GM21423 (cell line): ENCODE results near the gene MRPS18A.
"Not testable (repeated sequence)": the region's sequence is repeated elsewhere in the genome, so short reads cannot be mapped to it uniquely, and the experiment has no call there.

Source experiments
- ATAC-seq: cut with Tn5 transposase; IDR thresholded peaks from one replicate; pipeline ENCODE4 v1.9.1; 2021; ENCODE audit warnings: mild to moderate bottlenecking, moderate library complexity; ENCODE audit not compliant: unreplicated experiment

MRPS18A gene

DNA sequence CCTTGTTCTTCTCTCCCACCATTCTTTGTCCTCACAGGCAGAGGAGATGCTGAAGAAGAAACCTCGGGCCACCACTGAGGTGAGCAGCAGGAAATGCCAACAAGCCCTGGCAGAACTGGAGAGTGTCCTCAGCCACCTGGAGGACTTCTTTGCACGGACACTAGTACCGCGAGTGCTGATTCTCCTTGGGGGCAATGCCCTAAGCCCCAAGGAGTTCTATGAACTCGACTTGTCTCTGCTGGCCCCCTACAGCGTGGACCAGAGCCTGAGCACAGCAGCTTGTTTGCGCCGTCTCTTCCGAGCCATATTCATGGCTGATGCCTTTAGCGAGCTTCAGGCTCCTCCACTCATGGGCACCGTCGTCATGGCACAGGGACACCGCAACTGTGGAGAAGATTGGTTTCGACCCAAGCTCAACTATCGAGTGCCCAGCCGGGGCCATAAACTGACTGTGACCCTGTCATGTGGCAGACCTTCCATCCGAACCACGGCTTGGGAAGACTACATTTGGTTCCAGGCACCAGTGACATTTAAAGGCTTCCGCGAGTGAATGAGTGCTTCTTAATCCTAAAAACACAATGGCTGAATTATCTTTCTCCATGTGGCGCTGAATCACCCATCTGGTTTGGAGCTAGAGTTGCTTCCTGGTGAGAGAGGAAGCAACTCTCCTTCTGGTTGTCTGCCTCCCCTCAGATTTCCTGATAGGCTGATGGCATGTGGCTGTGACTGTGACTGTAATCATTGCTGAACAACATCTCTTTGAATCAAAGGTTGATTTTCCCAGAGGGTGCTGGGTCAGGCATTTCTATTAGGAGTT lies 47.4 kb downstream of the MRPS18A start:
- no peak for ATAC-seq

GRCh38 chr6:43636308-43636659 lies 51.3 kb downstream of the MRPS18A start:
- peak; percentile 14 for ATAC-seq

DNA sequence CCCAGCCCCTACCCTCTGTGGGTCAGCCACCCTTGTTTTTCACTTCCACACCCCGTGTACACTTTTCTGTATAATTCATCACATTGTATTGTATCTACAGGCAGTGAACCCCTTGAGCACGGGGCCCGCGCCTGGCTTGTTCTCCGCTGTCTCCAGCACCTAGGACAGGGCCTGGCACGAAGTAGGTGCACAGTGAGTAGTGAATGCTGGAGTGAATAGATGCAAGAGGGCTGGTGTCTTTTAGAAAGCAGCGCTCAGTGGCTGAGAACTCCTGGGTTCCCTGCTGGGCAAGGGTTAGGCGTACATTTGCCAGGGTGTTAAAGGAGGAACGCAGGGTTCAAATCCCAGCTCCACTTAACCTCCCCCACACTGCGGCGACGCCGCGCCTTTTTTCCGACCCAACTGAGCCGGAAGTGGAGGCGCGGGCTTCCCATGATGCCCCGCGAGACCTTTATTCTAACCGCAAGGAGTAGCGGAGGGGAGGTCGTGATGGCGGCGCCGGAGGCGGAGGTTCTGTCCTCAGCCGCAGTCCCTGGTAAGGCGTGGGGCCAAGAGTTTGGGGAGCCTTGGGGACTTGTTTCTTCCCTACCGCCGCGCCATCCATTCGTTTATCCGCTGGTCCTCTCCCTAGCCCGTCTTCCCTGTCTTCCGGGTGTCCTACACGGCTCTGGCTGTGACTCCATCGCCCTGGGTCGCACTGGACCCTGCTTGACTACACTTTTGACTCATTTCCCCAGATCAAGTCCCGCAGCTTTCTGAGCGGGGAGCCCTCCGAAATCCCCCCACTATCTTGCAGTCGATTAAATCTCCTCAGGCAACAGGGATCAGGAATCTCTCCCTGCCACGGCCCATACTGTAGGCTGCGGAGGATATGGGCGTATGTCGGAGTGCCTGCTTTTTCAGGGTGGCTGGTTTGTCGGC lies 51.9 kb downstream of the MRPS18A start, which contains the start of gene MAD2L1BP:
Gene MAD2L1BP, plus strand, starts transcription at position 454 of the 921 bp plus-strand sequence. Its CDS starts 36 bp downstream, at position 490.
- ATAC-seq, result peak; percentile 86

DNA sequence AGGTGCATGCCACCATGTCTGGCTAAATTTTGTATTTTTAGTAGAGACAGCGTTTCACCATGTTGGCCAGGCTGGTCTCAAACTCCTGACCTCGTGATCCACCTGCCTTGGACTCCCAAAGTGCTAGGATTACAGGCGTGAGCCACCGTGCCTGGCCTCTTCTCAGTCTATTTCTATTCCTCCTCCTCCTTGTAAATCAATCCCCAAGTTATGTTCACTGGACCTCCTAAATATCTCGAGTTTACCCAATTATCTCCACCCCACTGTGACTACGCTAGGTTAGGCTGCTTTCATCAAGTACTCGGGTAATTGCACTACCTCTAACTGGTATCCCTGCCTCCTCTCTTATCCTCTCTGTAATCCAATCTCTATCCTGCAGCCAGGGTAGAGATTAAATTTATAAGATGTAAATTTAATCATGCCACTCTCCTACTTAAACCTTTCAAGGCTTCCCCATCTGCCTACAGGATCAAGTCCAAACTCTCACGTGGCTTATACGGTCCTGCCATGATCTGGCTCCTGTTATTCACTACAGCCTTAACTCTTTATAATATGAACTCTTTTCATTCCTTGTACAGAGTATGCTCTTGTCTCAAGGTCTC lies 52.8 kb downstream of the MRPS18A start:
- no peak for ATAC-seq

DNA sequence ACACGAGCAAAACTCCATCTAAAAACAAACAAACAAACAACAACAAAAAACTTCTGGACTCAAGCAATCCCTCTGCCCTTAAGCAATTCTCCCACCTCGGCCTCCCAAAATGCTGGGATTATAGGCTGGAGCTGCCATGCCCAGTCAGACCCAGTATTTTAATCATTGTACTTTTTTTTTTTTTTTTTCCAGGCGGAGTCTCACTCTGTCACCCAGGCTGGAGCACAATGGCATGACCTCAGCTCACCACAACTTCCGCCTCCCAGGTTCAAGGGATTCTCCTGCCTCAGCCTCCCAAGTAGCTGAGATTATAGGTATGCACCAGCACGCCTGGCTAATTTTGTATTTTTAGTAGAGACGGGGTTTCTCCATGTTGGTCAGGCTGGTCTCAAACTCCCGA lies 54.6 kb downstream of the MRPS18A start:
- not testable (repeated sequence) for ATAC-seq

- no peak for ATAC-seq
Measured at GRCh38 chr6:43630980-43631619, 56.5 kb downstream of the MRPS18A start.

GRCh38 chr6:43629505-43630300 lies 57.9 kb downstream of the MRPS18A start:
- peak; percentile 63 for ATAC-seq

GRCh38 chr6:43629104-43629504 lies 58.5 kb downstream of the MRPS18A start, which contains the start of gene GTPBP2:
TSS of gene GTPBP2 (minus strand) at chr6:43629264. CDS start at chr6:43629162, 102 bp downstream.
- peak; percentile 77 for ATAC-seq

DNA sequence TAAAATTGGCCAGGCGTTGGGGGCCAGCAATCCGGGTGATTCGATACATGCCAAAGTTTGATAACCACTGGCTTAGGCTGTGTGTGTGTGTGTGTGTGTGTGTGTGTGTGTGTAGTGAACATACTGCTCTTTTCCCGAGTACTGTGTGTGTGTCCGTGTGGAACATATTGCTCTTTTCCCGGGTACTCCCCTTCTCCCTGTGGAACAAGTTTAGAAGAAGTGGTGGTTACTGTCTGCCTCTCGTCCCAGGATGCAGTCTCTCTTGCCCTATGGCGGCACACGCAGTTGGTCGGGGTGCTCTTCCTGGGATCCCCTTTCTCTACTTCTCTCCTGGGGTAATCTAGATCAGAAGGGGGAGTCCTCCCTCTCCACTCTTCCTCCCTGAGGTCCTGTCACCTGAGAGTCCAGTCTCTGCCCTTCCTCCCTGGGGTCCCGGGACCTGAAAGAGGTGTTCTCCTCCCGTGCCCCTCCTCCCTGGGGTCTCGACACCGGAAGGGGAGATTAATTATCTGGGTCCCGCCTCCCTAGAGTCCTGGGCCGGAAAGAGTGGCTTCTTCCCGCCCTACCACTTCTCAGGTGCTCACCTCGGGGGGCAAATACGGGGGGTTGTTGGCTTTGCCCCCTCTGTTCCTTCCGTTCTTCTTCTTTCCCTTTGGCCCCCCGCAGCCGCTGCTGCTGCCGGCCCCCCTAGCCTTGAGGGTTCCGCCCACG lies 59.0 kb downstream of the MRPS18A start:
- peak; percentile 19 for ATAC-seq

DNA sequence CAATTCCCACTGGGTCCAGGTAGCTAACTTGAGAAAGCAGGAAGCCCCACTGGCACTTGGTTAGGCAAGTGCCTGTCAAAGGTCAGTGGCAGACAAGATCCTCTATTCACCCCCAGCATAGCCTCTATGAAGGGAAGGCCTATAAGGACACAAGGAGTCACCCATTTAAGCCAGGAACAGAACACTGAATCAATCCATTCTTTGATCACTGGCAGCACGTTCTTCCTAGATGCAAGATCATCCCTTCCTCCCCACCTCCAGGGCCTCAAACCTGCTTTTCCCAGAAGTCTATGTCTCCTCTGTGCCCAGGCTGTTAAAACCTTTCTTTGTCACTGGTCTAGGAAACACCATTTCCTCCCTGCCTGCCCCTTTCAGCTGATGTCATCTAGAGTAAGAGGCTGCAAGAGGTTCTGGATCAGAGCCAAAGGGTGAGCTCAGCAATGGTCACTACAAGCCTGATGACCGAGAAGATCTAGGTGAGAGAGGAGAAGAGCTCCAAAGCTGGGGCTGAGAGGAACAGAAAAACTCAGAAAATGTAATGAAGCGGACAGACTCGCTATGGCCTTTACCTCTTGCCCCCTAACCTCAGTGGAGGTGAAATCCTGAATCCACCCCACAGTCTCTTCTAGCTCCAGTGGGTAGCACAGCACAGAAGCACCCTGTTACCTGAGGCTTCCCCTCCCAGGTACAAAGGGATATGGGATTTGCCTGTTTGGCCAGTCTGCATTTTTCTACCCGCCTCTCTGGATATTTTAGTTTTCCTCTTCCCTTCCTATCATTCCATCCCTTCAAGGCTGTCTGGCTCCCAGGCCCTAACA lies 60.4 kb downstream of the MRPS18A start:
- ATAC-seq, result no peak

DNA sequence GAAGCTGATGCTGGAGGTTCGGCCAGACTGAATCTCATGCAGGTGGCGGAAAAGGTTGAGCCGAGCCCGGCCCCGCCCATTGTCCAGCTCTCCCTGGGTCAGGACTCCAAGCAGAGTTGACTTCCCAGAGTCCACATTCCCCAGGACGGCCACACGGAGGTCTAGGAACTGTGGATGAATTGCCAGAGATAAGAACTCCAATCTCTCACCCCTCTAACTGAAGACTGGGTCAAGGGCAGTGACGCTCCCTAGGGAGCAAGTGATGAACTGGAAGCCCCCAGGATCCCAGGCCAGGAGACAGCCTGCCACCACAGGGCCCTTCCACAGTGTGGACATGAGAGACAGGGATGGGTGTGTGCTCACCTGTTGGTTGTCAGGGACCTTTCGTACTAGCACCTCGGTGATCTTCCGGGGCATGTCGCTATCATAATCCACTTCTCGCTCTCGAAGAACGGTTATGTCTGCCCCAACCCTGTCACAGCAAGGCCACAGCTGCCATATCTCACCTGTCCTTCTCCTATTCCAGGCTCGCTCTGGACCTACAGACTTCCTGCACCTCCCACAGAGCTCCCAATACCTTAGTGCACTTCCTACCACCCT lies 62.1 kb downstream of the MRPS18A start:
- no peak for ATAC-seq

- no peak for ATAC-seq
Measured at GRCh38 chr6:43624786-43625288, 62.8 kb downstream of the MRPS18A start.

- no peak for ATAC-seq
Measured at GRCh38 chr6:43623880-43624785, 63.5 kb downstream of the MRPS18A start.

- no peak for ATAC-seq
Measured at GRCh38 chr6:43622541-43622940, 65.0 kb downstream of the MRPS18A start.

DNA sequence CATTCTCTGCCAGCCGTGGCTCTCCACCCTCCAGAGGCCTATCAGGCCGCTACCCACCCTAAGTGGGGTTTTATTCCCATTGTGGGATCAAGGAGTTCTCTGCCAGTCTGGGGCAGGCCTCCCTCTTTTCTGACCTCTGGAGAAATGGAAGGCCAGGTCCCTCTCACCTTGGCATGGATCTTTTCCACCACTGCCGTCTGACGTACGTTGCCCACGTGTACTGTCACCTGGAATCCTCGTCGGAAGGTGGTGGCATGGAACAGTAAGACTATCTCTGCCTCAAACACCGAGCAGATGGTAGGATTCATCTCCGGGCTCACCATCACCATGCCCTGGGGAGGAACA lies 65.8 kb downstream of the MRPS18A start:
- no peak for ATAC-seq
